GM21529 (cell line): Measurements from ENCODE around the gene CCRL2.

Source experiments
- ATAC-seq: cut with Tn5 transposase; IDR thresholded peaks from one replicate; pipeline ENCODE4 v1.9.1; 2021; ENCODE audit not compliant: unreplicated experiment

The CCRL2 gene

GRCh38 chr3:46406788-46407611 is at the start of gene CCRL2, which contains the start of gene CCR5AS:
TSS of gene CCRL2 (plus strand) at chr3:46407259. CDS start at chr3:46408080, 821 bp downstream.
TSS of gene CCR5AS (minus strand) at chr3:46407066.
- ATAC-seq = no peak

- no peak for ATAC-seq
These were observed 48.6 kb upstream of the CCRL2 start for GRCh38 chr3:46358466-46358865.

GRCh38 chr3:46359733-46360493 is 47.1 kb upstream of the CCRL2 start:
- ATAC-seq = peak; percentile 62

GRCh38 chr3:46360907-46361306 is 46.2 kb upstream of the CCRL2 start:
- ATAC-seq = no peak

GRCh38 chr3:46361408-46362283 is 45.4 kb upstream of the CCRL2 start:
- ATAC-seq = no peak

GRCh38 chr3:46365041-46365440 is 42.0 kb upstream of the CCRL2 start:
- ATAC-seq = no peak

- ATAC-seq = no peak
These were observed 41.1 kb upstream of the CCRL2 start for GRCh38 chr3:46365737-46366524.

- ATAC-seq = no peak
These were observed 39.2 kb upstream of the CCRL2 start for GRCh38 chr3:46367811-46368210.

- ATAC-seq = peak; percentile 52
These were observed 38.5 kb upstream of the CCRL2 start for GRCh38 chr3:46368569-46368968.

GRCh38 chr3:46369151-46369550 is 37.9 kb upstream of the CCRL2 start:
- no peak for ATAC-seq

GRCh38 chr3:46369675-46370132 is 37.4 kb upstream of the CCRL2 start:
- peak; percentile 71 for ATAC-seq

GRCh38 chr3:46370839-46371518 is 36.1 kb upstream of the CCRL2 start, which contains the start of gene CCR5:
TSS of gene CCR5 (plus strand) at chr3:46370946. CDS start at chr3:46372903, 1,957 bp downstream.
- no peak for ATAC-seq

- ATAC-seq = no peak
These were observed 35.3 kb upstream of the CCRL2 start for GRCh38 chr3:46371519-46372340.

GRCh38 chr3:46372492-46373359 is 34.3 kb upstream of the CCRL2 start:
- no peak for ATAC-seq

- ATAC-seq = no peak
These were observed 32.3 kb upstream of the CCRL2 start for GRCh38 chr3:46374755-46375154.

- no peak for ATAC-seq
These were observed 31.8 kb upstream of the CCRL2 start for GRCh38 chr3:46375218-46375617.

- no peak for ATAC-seq
These were observed 31.2 kb upstream of the CCRL2 start for GRCh38 chr3:46375814-46376213.
